PC-3 (cell line): ENCODE data around the gene SF3A2.

Experiments used
- EZH2 ChIP-seq: fragments of 300-600 bp; sonication (generic); IDR thresholded peaks from one replicate; pipeline ENCODE4 v1.6.1; 2017; ENCODE audit warnings: antibody characterized with exemption, mild to moderate bottlenecking, low read length; ENCODE audit not compliant: unreplicated experiment
- TF ChIP-seq, protein P1 (sequence below): fragments of 300-600 bp; sonication (generic); conservative IDR thresholded peaks from 2 replicates; pipeline ENCODE4 v1.5.1; 2017; ENCODE audit warnings: antibody characterized with exemption, low read depth, mild to moderate bottlenecking, low read length

DNA sequence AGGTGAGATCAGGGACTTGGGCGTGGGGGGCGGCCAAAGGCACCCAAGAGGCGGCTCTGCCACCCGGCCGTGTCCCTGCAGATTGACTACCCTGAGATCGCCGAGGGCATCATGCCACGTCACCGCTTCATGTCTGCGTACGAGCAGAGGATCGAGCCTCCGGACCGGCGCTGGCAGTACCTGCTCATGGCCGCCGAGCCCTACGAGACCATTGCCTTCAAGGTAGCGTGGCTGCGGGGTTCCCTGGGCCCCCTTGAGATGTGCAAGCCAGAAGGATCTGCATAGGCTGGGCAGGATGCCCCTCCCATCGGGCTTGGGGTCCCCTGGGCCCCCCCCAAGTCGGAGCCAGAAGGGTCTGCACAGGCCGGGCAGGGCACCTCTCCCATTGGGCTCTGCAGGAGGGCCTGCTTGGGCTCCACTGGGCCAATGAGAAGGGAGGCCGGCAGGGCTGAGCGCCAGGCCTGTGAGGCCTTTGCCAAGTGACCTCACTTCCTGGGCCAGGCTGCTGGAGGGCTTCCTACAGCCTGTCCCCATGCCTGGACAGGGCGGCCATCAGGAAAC, 10.3 kb downstream of the SF3A2 start:
- TF ChIP-seq, protein P1, sequence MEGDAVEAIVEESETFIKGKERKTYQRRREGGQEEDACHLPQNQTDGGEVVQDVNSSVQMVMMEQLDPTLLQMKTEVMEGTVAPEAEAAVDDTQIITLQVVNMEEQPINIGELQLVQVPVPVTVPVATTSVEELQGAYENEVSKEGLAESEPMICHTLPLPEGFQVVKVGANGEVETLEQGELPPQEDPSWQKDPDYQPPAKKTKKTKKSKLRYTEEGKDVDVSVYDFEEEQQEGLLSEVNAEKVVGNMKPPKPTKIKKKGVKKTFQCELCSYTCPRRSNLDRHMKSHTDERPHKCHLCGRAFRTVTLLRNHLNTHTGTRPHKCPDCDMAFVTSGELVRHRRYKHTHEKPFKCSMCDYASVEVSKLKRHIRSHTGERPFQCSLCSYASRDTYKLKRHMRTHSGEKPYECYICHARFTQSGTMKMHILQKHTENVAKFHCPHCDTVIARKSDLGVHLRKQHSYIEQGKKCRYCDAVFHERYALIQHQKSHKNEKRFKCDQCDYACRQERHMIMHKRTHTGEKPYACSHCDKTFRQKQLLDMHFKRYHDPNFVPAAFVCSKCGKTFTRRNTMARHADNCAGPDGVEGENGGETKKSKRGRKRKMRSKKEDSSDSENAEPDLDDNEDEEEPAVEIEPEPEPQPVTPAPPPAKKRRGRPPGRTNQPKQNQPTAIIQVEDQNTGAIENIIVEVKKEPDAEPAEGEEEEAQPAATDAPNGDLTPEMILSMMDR, result no peak
- TF ChIP-seq EZH2, result no peak
